NCI-H2196 treated with DMSO at 0.1 percent for 48 hours (cell line): ENCODE measurements around the gene RIMBP2.
"Not testable (repeated sequence)": the region's sequence is repeated elsewhere in the genome, so short reads cannot be mapped to it uniquely, and the experiment has no call there.

Experiments used
- DNase-seq: peaks from one replicate; lab custom pipeline; 2025; ENCODE audit not compliant: unreplicated experiment; lab: John Stamatoyannopoulos, UW

The RIMBP2 gene

DNA sequence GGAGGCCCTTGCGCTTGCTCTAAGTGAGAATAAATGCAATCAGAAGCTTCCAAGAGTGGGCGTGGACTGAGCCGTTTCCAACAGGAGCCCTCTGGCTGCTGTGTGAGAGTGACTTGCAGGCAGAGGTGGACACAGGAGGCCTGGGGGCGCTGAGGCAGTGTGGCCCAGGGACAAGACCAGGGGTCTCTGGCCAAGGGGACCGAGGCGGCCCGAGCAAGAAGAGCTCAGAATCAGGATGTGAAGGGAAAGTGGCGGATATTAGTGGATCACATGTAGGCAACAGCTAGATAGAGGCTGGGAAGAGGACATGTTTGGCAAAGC is 8.6 kb downstream of the RIMBP2 start:
- DNase-seq = no peak

DNA sequence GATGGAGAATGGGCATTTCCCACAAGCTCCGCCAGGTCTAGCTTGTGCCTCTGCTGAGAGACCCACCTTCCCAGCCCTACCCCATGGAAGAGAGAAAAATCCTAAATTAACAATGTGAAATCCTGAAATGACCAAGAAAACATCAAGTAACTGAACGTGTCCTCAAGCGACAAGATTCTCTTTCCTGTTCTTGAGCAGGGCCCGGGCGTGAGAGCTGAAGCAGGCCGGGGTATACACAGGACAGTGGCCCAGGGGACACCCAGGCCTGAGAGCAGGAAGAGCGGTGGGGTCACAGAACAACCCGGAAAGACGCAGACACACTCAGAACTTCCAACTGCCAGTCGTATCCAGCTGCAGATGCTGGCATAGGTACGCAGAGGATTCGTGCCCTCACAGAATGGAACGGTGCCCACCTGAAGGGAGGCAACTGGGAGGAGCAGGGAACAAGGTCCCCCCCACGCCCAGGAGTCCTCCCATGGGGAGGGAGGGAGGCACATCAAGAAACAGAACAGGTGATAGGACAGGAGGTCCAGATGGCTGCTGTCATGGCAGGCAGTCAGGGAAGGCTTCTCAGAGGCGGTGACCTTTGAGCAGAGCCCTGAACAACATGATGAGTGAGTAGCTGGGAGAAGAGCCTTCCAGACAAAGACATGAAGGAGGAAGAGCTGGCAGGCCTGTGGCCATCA is 9.1 kb downstream of the RIMBP2 start:
- no peak for DNase-seq

DNA sequence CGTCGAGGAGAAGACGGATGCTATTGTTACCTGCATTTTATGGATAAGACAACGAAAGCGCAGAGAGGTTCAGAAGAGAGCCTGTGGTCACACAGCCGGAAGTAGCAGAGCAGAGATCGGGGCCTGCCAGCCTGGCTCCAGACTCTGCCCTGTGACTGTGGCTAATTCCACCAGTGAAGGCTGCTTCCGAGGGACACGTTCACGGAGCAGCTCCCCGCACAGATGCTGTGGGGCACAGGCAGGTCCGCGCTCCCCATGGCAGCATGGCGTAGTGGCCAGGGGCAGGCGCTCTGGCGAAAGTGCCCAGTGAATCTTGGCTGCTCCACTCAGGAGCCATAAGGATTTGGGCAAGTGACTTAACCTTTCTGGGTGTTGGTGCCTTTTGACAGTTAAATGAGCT is 9.8 kb downstream of the RIMBP2 start:
- no peak for DNase-seq

DNA sequence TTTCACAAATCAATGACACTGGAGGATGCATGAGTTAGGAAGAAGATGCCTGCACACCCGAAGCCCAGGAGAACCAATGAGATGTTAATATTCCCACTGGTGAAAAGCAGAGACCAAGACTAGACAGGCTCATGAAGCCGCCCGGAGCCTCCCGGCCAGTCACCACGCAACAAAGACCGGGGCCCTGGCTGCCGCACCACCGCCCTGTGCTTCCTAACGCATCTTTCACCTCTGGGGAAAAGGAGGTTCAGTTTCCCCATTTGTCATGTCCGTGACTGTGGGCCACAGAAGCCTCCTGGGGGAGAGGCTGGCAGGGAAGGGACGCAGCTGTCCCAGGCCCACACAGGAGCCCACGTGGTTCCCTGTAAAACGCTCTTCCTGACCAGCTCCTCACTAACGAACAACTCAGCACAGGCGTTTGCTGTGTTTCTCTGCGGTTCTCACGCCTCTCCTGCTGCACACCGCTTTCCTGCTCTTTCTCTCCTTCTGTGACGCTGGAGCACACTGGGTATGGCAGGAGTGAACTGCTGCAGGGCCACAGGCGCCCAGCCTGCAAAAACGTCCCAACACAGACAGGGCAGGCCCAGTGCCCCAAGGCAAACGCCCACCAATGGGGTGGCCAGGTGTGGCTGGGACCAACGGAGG is 10.8 kb downstream of the RIMBP2 start:
- no peak for DNase-seq

DNA sequence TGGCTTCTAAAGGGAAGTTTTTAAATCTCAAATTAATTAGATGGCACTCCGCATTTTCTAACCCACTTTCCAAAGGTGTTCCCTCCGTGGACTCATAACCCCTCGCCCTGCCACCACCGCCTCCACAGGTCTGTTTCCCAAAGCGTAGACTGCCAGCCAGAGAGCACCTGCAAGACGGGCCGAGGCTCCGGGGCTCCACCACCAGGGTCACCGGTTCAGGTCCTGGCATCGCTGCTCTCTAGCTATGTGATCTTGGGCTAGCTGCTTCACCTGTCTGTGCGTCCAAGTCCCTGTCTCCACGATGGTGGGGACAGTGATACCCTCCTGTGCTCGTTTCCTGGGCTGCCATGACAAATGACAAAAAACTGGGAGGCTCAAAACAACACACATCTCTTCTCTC is 11.5 kb downstream of the RIMBP2 start:
- DNase-seq = no peak

DNA sequence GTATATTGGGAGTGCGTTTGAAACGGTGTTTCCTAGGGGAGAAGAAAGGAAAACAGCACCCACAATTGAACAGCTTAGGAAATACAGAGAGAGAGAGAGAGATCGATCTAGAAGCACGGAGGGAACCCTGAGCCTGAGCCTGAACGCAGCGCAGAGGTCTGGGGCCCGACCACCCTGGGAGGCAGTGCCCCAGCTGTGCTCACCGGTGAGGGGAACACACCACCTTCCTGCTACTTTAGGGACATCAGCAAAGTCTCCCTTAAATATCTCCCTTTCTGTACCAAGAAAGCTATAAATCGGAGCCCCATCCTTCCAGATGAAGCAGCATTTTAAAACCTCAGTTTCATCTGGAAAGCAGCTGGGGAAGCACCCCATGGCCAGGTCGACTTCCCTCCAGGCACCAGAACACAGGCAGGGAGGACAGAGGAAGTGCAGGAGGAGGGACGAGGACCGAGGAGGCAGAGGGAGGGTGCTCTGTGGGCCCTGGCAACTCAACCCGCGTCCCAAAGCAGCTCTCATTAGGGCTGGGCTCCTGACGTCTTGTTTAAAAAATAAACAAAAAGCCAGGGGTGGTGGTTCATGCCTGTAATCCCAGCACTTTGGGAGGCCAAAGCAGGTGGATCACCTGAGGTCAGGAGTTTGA is 12.2 kb downstream of the RIMBP2 start:
- no peak for DNase-seq

DNA sequence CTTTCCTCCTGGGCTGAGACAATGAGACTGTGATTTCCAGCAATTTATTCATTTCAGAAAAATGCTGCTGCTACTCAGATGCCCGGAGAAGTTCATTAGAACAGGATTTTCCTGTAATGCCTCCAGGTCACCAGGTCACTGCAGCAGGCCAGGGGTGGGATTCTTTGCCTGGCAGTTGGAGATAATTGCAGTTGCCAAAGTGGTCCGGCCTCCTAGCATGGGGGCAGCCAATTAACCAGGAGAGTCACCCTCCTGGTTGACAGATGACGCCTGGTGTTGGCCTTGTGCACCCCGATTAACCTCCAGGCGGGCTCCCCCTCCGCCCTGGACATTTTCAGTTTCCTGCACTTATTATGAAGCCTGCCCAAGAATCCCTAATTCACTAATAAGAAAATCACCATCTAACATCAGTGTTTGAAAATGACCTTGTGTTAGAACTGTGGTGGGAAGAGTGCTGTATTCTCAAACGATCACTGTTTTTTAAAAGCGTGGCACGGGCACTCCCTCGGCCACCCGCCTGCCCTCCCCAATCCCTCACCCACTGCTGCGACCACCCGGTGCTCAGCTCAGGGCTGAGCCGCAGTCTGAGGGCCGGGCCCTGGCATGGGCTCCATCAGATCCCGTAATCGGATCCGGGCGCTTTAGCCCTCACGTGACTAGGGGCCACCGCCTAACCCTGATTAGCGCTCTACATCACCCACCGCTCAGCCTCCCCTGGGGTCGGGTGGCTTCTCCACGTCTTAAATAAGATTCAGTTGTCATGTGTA is 12.9 kb downstream of the RIMBP2 start:
- DNase-seq = no peak

DNA sequence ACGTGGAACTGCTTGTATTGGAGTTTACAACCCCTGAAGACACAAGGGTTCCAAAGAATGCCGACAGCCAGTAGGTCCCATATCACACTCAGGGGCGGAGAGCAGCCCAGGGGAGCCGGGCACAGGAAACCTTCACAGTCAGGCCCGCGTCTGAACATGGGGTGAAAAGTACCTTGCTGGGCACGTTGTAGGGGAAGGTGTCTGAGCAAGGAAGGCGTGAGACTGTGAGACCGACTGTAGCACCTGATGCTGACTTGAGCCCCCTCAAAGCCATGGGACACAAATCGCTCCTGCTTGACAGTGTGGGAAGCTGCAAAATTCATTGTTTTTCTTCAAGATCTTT is 14.7 kb downstream of the RIMBP2 start:
- no peak for DNase-seq

DNA sequence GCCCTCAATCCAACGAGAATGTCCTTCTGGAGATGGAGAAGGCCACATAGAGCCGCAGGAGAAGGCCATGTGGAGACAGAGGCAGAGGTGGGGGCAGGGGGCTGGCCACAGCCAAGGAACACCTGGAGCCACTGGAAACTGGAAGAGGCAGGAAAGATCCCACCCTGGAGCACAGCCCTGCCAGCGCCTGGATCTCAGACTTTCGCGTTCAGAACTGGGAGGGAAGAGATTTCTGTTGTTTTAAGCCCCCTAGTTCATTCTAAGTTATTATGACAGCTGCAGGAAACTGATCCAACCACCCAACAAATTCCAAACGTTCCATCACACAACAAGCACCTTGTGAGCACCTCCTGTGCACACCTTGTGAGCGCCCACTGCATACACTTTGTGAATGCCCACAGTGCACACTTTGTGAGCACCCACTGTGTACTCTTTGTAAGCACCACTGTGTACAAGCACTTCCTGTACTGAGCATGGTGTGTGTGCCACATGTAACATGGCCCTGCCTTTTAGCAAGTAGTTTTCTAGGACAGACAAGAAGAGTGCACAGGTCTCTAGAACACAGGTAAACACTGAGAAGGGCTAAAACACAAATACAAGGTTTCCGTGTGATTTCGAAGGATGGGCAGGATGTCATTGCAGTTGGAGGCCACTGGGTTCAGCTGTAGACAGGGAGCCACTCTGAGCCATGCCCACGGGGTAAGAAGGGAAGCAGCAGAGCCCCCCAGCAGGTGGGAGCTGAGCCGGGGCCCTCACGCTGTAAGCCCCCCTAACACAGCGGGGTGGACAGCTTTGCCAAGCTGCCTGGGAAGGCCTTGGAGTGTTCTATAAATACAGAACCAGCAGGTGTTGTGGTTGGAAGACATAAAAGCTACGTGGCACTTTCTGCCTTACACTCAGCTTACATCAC is 15.4 kb downstream of the RIMBP2 start:
- DNase-seq = no peak

DNA sequence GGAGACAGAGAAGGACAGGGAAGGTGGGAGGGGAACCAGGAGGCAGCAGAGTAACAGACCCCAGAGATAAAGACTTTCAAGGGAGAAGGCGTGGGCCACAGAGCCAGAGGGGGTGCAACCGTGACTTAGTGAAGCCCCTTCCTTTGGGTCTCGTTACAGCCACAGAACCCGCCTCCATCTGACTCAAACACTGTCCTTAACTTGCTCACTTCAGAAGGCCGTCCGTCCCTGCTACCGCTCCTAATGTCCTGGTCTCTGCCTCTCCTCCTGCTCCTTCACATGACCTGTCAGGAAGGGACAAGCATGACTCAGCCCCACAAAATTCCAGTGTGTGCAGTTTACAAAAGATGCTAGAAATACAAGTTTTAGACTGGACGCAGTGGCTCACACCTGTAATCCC is 18.0 kb downstream of the RIMBP2 start:
- no peak for DNase-seq

DNA sequence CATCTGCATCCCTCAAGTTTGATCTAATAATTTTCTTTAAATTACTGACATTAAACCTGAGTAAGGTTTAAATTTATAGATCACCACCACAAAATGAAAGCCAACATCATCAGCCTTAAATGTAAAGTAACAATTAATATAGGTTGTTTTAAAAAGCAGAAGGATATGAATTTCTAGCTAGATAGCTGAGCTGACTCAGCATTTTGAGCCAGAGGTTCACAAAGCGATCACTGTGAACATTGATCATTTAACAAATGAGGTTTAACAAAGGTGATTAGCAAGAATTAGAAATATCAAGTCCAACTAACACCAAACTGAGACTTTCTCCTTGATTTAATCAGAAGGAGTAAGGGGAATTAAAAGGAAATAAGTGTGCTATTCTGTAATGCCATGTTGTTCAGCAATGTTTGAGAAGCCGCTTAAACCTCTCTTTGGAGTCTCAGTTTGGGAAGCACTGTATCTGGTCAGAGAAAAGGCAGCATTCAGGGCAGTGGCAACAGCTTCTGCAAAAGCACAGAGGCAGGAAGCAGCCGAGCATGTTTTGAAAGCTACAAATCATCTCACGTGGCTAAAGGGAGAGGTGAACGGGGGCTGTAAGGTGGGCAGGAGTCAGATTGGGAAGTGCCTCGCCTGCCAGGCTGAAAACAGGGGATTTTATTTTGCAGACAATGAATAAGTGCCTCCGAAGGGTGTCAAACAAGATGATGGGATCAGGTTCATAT is 19.6 kb downstream of the RIMBP2 start:
- DNase-seq = no peak

DNA sequence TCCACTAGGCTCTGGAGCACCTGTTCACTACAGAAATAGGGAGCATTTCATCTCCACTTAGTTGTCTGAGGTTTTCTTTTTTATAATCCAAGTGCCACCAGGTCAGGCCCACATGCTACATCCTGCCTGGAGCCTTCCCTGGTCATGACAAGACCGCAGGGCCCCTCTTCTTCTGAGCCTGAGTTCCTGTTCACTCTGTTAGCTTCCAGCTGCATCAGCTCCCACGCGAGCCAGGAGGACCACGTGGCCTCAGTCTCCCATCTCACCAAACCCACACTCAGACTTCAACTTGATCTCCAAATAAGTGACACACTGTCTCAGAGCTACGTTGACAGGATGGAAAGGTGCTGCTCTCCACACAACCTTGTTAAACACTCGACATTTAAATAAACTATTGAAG is 21.0 kb downstream of the RIMBP2 start:
- no peak for DNase-seq

DNA sequence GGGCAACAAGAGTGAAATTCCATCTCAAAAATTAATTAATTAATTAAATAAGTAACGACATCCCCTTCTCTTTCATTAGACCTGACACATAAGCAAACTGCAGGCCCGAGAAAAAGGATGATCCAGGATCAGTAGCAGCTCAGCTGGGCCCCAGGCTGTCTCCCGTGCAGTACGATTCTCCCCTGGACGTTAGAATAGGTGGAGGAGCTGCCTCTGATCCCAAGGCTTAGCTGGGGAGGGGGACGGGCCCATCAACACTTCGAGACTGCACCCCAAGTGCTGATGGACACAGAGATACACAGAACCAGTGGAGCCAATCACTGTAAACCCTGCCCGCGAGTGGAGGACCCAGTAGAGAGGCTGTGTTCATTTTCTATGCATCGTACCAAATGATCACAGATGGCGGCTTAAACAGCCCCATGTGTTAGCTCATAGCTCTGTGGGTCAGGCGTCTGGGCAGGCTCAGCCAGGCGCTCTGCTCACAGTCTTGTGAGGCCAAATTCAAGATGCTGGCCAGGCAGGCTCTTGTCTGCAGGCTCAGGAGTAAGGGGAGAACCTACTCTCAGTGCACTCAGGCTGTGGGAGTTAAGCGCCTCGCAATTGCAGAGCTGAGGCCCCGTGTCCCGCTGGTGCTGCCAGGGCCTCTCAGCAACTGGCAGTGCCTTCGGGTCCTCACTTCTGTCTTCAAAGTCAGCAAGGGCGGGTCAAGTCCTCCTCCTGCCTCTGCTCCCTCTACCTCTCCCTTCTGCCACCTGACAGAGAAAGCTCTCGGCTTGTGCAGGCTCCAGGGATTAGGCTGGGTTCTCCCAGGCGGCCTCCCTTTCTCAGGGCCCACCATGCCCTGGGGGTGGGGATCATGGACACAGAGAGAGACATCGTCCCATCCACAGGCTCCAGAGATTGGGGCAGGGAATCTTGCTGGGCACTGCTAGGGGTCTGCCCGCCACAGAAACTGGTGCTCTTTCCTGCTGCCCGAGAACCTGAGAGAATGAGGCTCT is 26.4 kb downstream of the RIMBP2 start:
- DNase-seq = no peak

DNA sequence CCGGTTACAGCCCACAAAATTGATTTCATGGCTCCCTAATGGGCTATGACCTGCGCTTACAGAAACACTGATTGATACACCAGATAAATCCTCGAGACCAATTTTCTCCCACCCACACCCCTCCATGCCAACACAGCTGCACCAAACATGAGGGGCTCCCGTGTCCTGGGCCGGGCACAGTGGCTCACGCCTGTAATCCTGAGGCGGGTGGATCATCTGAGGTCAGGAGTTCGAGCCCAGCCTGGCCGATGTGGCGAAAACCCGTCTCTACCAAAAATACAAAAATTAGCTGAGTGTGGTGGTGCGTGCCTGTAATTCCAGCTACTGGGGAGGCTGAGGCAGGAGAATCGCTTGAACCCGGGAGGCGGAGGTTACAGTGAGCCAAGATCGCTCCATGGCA is 27.1 kb downstream of the RIMBP2 start:
- DNase-seq = not testable (repeated sequence)

DNA sequence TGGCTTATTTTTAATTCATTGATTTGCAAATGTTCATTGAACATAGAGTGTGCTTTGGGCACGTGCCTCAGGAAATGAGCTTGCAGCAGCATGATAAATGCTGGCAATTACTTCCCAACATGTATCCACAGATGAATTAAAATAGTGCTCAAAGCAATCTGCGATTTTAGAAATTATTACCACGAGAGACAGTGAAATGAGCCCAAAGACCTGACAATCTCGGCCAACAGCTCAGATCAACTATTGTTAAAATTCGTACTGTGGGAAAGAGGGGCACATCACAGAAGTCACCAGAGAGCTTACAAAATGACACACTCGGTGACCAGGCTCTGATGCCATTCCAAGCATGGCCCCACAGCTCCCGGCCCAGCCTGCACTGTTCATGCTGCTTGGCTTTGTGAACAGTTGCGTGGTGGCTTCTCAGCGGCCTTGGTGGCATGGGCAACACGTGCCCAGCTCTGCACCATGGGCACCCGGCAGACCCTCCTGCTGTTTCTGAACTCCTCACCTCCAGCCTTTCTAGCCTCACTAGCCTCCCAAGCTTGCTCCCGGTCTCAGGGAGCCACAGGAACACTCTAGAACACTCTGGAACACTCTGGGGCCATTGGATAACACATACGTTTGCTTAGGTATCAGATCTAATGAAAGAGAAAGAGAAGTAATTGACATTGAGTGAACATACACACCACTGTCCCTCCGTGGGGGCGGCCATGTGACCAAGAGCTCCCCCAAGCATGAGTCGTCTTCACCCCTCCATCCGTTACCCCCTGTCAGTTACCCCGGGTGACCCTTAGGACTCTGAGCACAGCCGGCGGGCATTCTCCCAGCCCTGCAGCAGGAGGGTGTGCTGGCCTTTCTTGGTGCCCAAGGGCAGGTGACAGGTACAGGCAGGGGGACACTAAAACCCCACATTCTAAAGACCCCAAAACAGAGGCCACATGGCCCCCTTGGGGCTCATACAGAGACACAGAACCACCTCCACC is 28.0 kb downstream of the RIMBP2 start:
- no peak for DNase-seq

DNA sequence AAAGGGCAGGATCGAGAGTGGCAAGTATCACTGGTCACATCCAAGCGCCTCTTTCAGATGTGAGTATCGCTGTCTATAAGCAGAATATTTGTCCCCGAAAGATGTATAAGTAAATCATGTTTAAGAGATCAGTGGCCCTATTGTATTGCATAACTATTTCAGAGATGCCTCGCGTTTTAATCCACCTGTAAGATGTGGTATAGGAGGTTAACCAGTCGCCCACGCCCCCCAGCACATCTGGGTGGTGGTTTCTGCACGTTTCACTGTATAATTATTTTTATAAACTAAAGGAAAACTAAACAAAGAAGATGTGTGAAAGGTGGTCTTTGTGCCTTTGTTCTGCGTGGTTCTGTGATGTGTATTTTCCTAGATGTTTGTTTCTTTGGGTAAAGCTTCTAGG is 28.9 kb downstream of the RIMBP2 start:
- no peak for DNase-seq

DNA sequence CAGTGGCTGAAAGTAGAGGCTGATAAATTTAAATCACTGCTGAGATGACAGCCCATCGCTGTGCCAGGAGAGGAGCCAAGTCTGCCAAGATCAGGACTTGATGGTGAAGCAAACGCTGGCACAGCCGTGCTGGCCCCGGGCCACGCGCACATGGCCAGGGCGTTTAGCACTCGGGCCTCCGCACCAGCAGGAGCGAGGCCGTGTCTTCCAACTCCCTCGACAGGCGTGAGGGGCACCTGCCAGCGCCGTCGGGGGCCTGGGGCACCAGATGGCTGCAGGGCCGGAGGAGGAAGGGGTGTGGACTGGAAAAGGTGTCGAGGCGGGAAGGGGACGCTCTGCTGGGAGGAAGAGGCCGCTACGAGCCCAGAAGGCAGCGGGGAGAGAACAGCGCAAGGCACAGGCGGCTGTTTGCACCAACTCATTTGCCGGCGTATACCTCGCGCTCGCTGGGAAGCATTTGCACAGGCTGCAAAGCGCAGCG is 29.5 kb downstream of the RIMBP2 start:
- no peak for DNase-seq

DNA sequence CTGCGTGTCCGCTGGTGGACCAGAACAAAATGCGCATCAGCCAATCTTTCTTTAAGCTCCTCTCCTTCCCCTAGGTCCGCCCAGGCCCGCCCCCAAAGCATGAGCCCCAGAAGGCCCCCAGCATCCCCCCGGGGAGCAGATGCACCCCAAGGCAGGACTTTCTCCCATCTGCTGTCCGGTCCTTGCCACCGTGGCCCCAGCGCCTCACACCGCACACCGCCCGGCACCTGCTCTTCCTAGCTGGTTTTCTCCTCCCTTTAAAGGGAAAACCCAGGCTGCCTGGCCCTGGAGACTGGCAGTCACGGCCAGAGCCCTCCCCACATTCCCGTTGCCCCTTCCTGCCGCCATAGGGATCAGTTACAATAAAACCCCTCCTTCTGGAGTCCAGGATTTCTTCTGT is 30.2 kb downstream of the RIMBP2 start:
- DNase-seq = no peak
